Esophagus muscularis mucosa (tissue), 4 donors: ENCODE measurements around the gene ZNF804B. TPM values are rescaled to one million over a fixed set of nuclear protein-coding genes. Genes with fewer than 3 reads are reported as not detected.

ENCODE experiments used
- DNase-seq: peaks from one replicate; pipeline ENCODE4 v3.0.0-alpha.2; 2017; ENCODE audit errors: extremely low spot score
- H3K27ac ChIP-seq, 4 donors: fragments of 200-600 bp; sonication (generic); replicated peaks in 1 of 4; 1 replicate in 3 of 4; 2 replicates in 1 of 4; pipeline ENCODE4 v1.5.1; 2016 to 2019; ENCODE audit warnings: mild to moderate bottlenecking in 1 of 4
- H3K27me3 ChIP-seq, 4 donors: fragments of 200-600 bp; sonication (generic); one replicate each; pipeline versions ENCODE4 v1.5.1 to v1.6.0; 2016 to 2019
- H3K36me3 ChIP-seq, 4 donors: fragments of 200-600 bp; sonication (generic); one replicate each; pipeline ENCODE4 v1.5.1; 2016 to 2019
- H3K4me1 ChIP-seq, 4 donors: fragments of 200-600 bp; sonication (generic); one replicate each; pipeline ENCODE4 v1.5.1; 2016 to 2019
- H3K4me3 ChIP-seq, 4 donors: fragments of 200-600 bp; sonication (generic); 1 replicate in 2 of 4; 2 replicates in 2 of 4; pipeline ENCODE4 v1.5.1; 2016 to 2019; ENCODE audit warnings: mild to moderate bottlenecking in 4 of 4, moderate library complexity in 1 of 4
- H3K9me3 ChIP-seq, 4 donors: fragments of 200-600 bp; sonication (generic); 1 replicate in 3 of 4; 2 replicates in 1 of 4; pipeline ENCODE4 v1.5.1; 2016 to 2019
- CTCF ChIP-seq, 3 experiments: fragments of 200-600 bp in 2 of 3; fragments of 450-650 bp in 1 of 3; sonication (generic) in 2 of 3; IDR thresholded peaks; one replicate each; pipeline ENCODE4 v1.5.1; 2017 to 2019; ENCODE audit warnings: antibody characterized with exemption in 3 of 3, mild to moderate bottlenecking in 2 of 3, moderate library complexity in 1 of 3
- EP300 ChIP-seq: sonication (generic); formaldehyde crosslinking; IDR thresholded peaks from one replicate; pipeline ENCODE4 v1.6.1; 2017; ENCODE audit warnings: antibody characterized with exemption
- POLR2A ChIP-seq: fragments of 450-650 bp; IDR thresholded peaks from one replicate; pipeline ENCODE4 v1.6.1; 2017; ENCODE audit warnings: antibody characterized with exemption, moderate library complexity, mild to moderate bottlenecking, low read depth
- POLR2AphosphoS5 ChIP-seq, 2 donors: sonication (generic); formaldehyde crosslinking; IDR thresholded peaks; one replicate each; pipeline ENCODE4 v1.6.1; 2017; ENCODE audit warnings: antibody characterized with exemption in 2 of 2
- WGBS: methylation state at CpG from one replicate; pipeline ENCODE4 v1.1.5; 2018; 5-methylcytosine and 5-hydroxymethylcytosine counted together
- intact Hi-C: fragments of 100-400 bp; cut with DNase I; formaldehyde crosslinking; loops from one replicate; pipeline ENCODE4 v1.15.1; 2023
- total RNA-seq, 4 donors: library from RNA; depleted of rRNA; stranded (reverse); fragments of >200 nt; gene quantifications; one replicate each; pipeline versions ENCODE4 v1.1.0 to v1.2.1, GENCODE V29; 2016

The ZNF804B gene
- total RNA-seq, 4 donors from 2014 or later: not detected

GRCh38 chr7:88771417-88771816, 11.9 kb downstream of the ZNF804B start:
- no peak for DNase-seq
- H3K4me1 ChIP-seq: no peaks in the 10 kb centered on the region
- WGBS: 80% methylated on average over 1 of the region's 1 CpG
- no peak overlapping the region for H3K27ac ChIP-seq
- H3K9me3 ChIP-seq: no peaks in the 10 kb centered on the region
- H3K4me3 ChIP-seq: no peak overlapping the region
- H3K27me3 ChIP-seq: no peaks in the 10 kb centered on the region
- TF ChIP-seq POLR2A (no peak), POLR2AphosphoS5 (IDR thresholded peaks at IDR 0.05) (no peak), EP300 (no peak), CTCF (IDR thresholded peaks at IDR 0.05) (no peak)
- intact Hi-C loops: no loop called here
- H3K36me3 ChIP-seq: no peaks in the 10 kb centered on the region

GRCh38 chr7:88772776-88773175, 13.3 kb downstream of the ZNF804B start:
- Histone ChIP-seq H3K4me1 (no peaks in the 10 kb centered on the region), H3K4me3 (no peak overlapping the region), H3K27me3 (no peaks in the 10 kb centered on the region), H3K36me3 (no peaks in the 10 kb centered on the region), H3K27ac (no peak overlapping the region), H3K9me3 (no peaks in the 10 kb centered on the region)
- intact Hi-C loops: no loop called here
- DNase-seq: no peak
- TF ChIP-seq EP300 (no peak), POLR2AphosphoS5 (IDR thresholded peaks at IDR 0.05) (no peak), CTCF (IDR thresholded peaks at IDR 0.05) (no peak), POLR2A (no peak)

- TF ChIP-seq CTCF (IDR thresholded peaks at IDR 0.05) (no peak), POLR2AphosphoS5 (IDR thresholded peaks at IDR 0.05) (no peak), POLR2A (no peak), EP300 (no peak)
- no peaks in the 10 kb centered on the region for H3K9me3 ChIP-seq
- H3K4me1 ChIP-seq: no peaks in the 10 kb centered on the region
- DNase-seq: no peak
- intact Hi-C loops: no loop called here
- no peaks in the 10 kb centered on the region for H3K27me3 ChIP-seq
- H3K27ac ChIP-seq: no peak overlapping the region
- no peak overlapping the region for H3K4me3 ChIP-seq
- no peaks in the 10 kb centered on the region for H3K36me3 ChIP-seq
Observed at GRCh38 chr7:88775838-88776237, 16.3 kb downstream of the ZNF804B start.

- Histone ChIP-seq H3K36me3 (no peaks in the 10 kb centered on the region), H3K4me1 (no peaks in the 10 kb centered on the region), H3K27me3 (no peaks in the 10 kb centered on the region), H3K4me3 (no peak overlapping the region), H3K27ac (no peak overlapping the region), H3K9me3 (no peaks in the 10 kb centered on the region)
- WGBS: 75% methylated on average over 2 of the region's 2 CpGs
- no peak for TF ChIP-seq CTCF (IDR thresholded peaks at IDR 0.05)
- TF ChIP-seq POLR2AphosphoS5 (IDR thresholded peaks at IDR 0.05): no peak
- no peak for TF ChIP-seq POLR2A
- TF ChIP-seq EP300: no peak
- intact Hi-C loops: no loop called here
- DNase-seq: no peak
Observed at GRCh38 chr7:88787777-88788176, 28.3 kb downstream of the ZNF804B start.

- WGBS: 69% methylated on average over 2 of the region's 2 CpGs
- DNase-seq: no peak
- Histone ChIP-seq H3K27ac (no peak overlapping the region), H3K4me1 (no peaks in the 10 kb centered on the region), H3K4me3 (no peak overlapping the region), H3K27me3 (no peaks in the 10 kb centered on the region), H3K36me3 (no peaks in the 10 kb centered on the region), H3K9me3 (no peaks in the 10 kb centered on the region)
- TF ChIP-seq POLR2A (no peak), POLR2AphosphoS5 (IDR thresholded peaks at IDR 0.05) (no peak), CTCF (IDR thresholded peaks at IDR 0.05) (peak; percentile 10 to 44 (median 38))
- intact Hi-C loops: no loop called here
Observed at GRCh38 chr7:88789480-88790064, 30.1 kb downstream of the ZNF804B start.
